PC-3 (cell line): ENCODE measurements around the gene KLF5. TPM values are rescaled to one million over a fixed set of nuclear protein-coding genes. Genes with fewer than 3 reads are reported as not detected.
A peak's percentile ranks its signal among the peaks of the same experiment; 100 is the strongest.

ENCODE experiments used
- ATAC-seq: fragments of 200-7000 bp; cut with Tn5 transposase; 2 replicates; pipeline ENCODE4 v1.9.1; 2020; ENCODE audit warnings: mild to moderate bottlenecking, moderate library complexity
- BruUV-seq: library from RNA; stranded (reverse); fragments of 400-500 nt; replicated peaks from 2 replicates; lab custom pipeline; 2021; lab: Mats Ljungman, UMichigan
- CTCF ChIA-PET: fragments of 300-600 bp; sonication (Branson Sonifier 250); formaldehyde crosslinking; loops from one replicate; lab custom pipeline; 2022; ENCODE audit warnings: antibody characterized with exemption; lab: Charles Lee
- POLR2A ChIA-PET: fragments of 300-600 bp; sonication (Branson Sonifier 250); formaldehyde crosslinking; loops from one replicate; lab custom pipeline; 2022; ENCODE audit warnings: antibody characterized with exemption; ENCODE audit not compliant: unreplicated experiment; lab: Charles Lee
- DNase-seq: peaks from one replicate; pipeline ENCODE4 v3.0.0-alpha.2; 2015
- H2AFZ ChIP-seq: fragments of 300-600 bp; sonication (generic); 2 replicates; pipeline ENCODE4 v1.6.0; 2016; ENCODE audit warnings: antibody characterized with exemption, low read length
- H3F3A ChIP-seq: fragments of 300-600 bp; sonication (generic); one replicate; pipeline ENCODE4 v1.6.0; 2017; ENCODE audit warnings: antibody characterized with exemption, low read length, control low read depth, mild to moderate bottlenecking; ENCODE audit not compliant: unreplicated experiment
- H3K27ac ChIP-seq: fragments of 300-600 bp; sonication (generic); 2 replicates; pipeline ENCODE4 v1.5.1; 2016; ENCODE audit warnings: mild to moderate bottlenecking, low read length
- H3K27me3 ChIP-seq: fragments of 300-600 bp; sonication (generic); 2 replicates; pipeline ENCODE4 v1.6.1; 2016; ENCODE audit warnings: low read length, mixed read lengths
- H3K36me3 ChIP-seq: fragments of 300-600 bp; sonication (generic); 2 replicates; pipeline ENCODE4 v1.6.1; 2016; ENCODE audit warnings: low read depth, mixed run types, low read length, mixed read lengths
- H3K4me1 ChIP-seq: fragments of 300-600 bp; sonication (generic); 2 replicates; pipeline ENCODE4 v1.5.1; 2016; ENCODE audit warnings: low read length; ENCODE audit not compliant: insufficient read depth
- H3K4me2 ChIP-seq: fragments of 300-600 bp; sonication (generic); 2 replicates; pipeline ENCODE4 v1.6.0; 2016; ENCODE audit warnings: low read length
- H3K4me3 ChIP-seq: fragments of 300-600 bp; sonication (generic); 2 replicates; pipeline ENCODE4 v1.5.1; 2016; ENCODE audit warnings: mild to moderate bottlenecking, low read length, mixed read lengths
- H3K79me2 ChIP-seq: fragments of 300-600 bp; sonication (generic); 2 replicates; pipeline ENCODE4 v1.6.1; 2017; ENCODE audit warnings: low read length, mixed read lengths
- H3K9ac ChIP-seq: fragments of 300-600 bp; sonication (generic); 2 replicates; pipeline ENCODE4 v1.6.0; 2016; ENCODE audit warnings: mild to moderate bottlenecking, low read length
- H3K9me2 ChIP-seq: fragments of 300-600 bp; sonication (generic); replicated peaks from 2 replicates; pipeline ENCODE4 v1.6.1; 2016; ENCODE audit warnings: mixed run types, low read length, mixed read lengths
- H3K9me3 ChIP-seq: fragments of 300-600 bp; sonication (generic); 2 replicates; pipeline ENCODE4 v1.6.1; 2016; ENCODE audit warnings: low read length, mixed read lengths
- H4K20me1 ChIP-seq: fragments of 300-600 bp; sonication (generic); 2 replicates; pipeline ENCODE4 v1.6.1; 2016; ENCODE audit warnings: low read length, mixed read lengths
- CTCF ChIP-seq: fragments of 300-600 bp; sonication (generic); conservative IDR thresholded peaks from 2 replicates; pipeline ENCODE4 v1.5.1; 2017; ENCODE audit warnings: antibody characterized with exemption, low read depth, mild to moderate bottlenecking, low read length
- EZH2 ChIP-seq: fragments of 300-600 bp; sonication (generic); IDR thresholded peaks from one replicate; pipeline ENCODE4 v1.6.1; 2017; ENCODE audit warnings: antibody characterized with exemption, mild to moderate bottlenecking, low read length; ENCODE audit not compliant: unreplicated experiment
- EZH2phosphoT487 ChIP-seq: fragments of 300-600 bp; sonication (generic); IDR thresholded peaks from 2 replicates; pipeline ENCODE4 v1.6.1; 2018; ENCODE audit warnings: mild to moderate bottlenecking, antibody characterized with exemption, low read length, borderline replicate concordance
- intact Hi-C: fragments of 100-400 bp; cut with micrococcal nuclease; formaldehyde crosslinking; loops from 2 replicates; pipeline ENCODE4 v1.9.0; 2023
- total RNA-seq: library from RNA; depleted of rRNA; stranded (reverse); fragments of >200 nt; gene quantifications from 2 replicates; pipeline ENCODE4 v1.2.3, GENCODE V29; 2014

The KLF5 gene
- total RNA-seq, 1 experiment from 2014 or later = 53.7 TPM

- ChIA-PET CTCF (no interaction called here), POLR2A (no interaction called here)
- no peak overlapping the region for H3K9ac ChIP-seq
- H3K9me3 ChIP-seq = no peaks in the 10 kb centered on the region
- H3K4me1 ChIP-seq = peaks cover 8% of the 10 kb centered on the region; the same call in 1 of the 2 replicates
- no peak overlapping the region for H3K4me2 ChIP-seq
- DNase-seq = no peak
- H3K4me3 ChIP-seq = no peak overlapping the region
- H3K36me3 ChIP-seq = no peaks in the 10 kb centered on the region
- no peaks in the 10 kb centered on the region for H3F3A ChIP-seq
- TF ChIP-seq EZH2 (no peak), CTCF (no peak), EZH2phosphoT487 (no peak)
- H3K27me3 ChIP-seq = no peaks in the 10 kb centered on the region
- H3K9me2 ChIP-seq = no peaks in the 10 kb centered on the region
- H3K79me2 ChIP-seq = no peaks in the 10 kb centered on the region
- no peak overlapping the region for H2AFZ ChIP-seq
- BruUV-seq = no TSS peak
- no peak for ATAC-seq
- no peaks in the 10 kb centered on the region for H4K20me1 ChIP-seq
- intact Hi-C loops = no loop called here
- no peak overlapping the region for H3K27ac ChIP-seq
These were observed 20.7 kb upstream of the KLF5 start for GRCh38 chr13:73038064-73038463.

DNA sequence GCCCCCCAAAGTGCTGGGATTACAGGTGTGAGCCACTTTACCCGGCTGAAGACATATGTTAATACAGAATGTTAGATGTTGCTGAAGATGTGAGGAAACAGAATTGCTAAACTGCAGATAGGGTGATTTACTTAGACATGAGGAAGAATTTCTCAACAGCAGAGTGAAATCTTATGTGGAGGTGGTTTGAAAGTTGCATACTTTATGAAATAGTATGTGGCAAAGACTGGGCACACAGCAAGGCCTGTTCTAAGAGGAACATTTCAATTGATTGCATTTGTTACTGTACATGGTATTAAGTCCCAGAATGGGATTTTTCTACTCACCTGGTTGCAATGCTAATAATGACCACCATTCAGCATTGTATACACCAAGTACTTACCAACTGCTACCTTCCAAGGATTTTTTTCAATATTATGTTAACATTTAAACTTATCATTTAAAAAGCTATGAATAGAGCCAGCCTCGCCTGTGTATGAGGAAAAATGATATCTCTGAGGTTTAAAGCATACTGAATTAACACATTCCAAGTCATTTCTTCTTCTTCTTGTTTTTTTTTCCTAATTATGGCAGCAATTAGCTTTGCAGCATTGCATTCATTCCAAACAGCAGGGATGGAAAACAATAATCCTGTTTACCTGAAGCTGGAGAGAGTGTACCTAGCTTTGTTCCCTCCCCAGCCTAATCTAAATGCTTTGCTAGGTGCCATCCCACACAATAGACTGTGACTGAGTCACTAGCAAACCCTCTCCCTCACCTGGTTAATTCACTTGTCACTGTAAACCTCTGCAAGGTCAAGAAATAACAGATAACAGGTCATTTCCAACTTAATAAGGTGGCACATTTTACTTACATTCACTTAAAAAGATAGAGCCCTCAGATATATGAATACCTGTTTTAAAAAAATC, 19.4 kb upstream of the KLF5 start:
- H3K9ac ChIP-seq = no peak overlapping the region
- DNase-seq (peak; percentile 2), ATAC-seq (peak; percentile 22; the same call in 1 of the 2 replicates)
- no peaks in the 10 kb centered on the region for H4K20me1 ChIP-seq
- ChIA-PET POLR2A (no interaction called here), CTCF (no interaction called here)
- no peaks in the 10 kb centered on the region for H3K79me2 ChIP-seq
- H3K27ac ChIP-seq = no peak overlapping the region
- no peaks in the 10 kb centered on the region for H3K9me2 ChIP-seq
- intact Hi-C loops = no loop called here
- H3K36me3 ChIP-seq = no peaks in the 10 kb centered on the region
- H2AFZ ChIP-seq = no peak overlapping the region
- no peak overlapping the region for H3K4me2 ChIP-seq
- H3K4me1 ChIP-seq = peaks cover 8% of the 10 kb centered on the region; the same call in 1 of the 2 replicates
- H3K27me3 ChIP-seq = no peaks in the 10 kb centered on the region
- TF ChIP-seq CTCF = no peak
- TF ChIP-seq EZH2phosphoT487 = no peak
- no peak for TF ChIP-seq EZH2
- H3F3A ChIP-seq = no peaks in the 10 kb centered on the region
- H3K4me3 ChIP-seq = no peak overlapping the region
- no TSS peak for BruUV-seq
- H3K9me3 ChIP-seq = no peaks in the 10 kb centered on the region

DNA sequence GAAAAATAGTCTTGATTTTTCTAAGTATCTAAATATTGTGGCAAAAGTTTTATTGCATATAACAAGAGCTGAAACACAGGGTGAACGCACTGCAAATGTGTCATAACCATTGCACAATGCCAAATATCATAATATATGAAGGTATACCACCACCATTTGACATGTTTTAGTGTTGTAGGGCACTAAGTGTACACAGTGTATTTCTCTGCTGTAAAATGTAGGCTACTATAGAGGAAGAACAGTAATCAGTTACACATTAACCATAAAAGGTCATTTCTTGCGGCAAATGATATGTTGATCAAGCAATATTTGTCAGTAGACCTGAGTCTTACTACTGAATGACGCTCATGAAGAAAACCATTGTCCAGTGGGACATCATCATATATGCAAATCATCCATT, 18.3 kb upstream of the KLF5 start:
- no peaks in the 10 kb centered on the region for H3K9me3 ChIP-seq
- H3K9ac ChIP-seq = no peak overlapping the region
- no peak overlapping the region for H3K4me2 ChIP-seq
- ChIA-PET POLR2A (no interaction called here), CTCF (interaction anchor here (1.4 kb wide), 1 partner anchor 201 kb away, joined by 3 read pairs; no protein-coding TSS in a partner anchor)
- H3K27me3 ChIP-seq = no peaks in the 10 kb centered on the region
- TF ChIP-seq EZH2phosphoT487 = no peak
- TF ChIP-seq CTCF = no peak
- no peak for TF ChIP-seq EZH2
- H3K36me3 ChIP-seq = no peaks in the 10 kb centered on the region
- no peak for ATAC-seq
- peaks cover 8% of the 10 kb centered on the region; the same call in 1 of the 2 replicates for H3K4me1 ChIP-seq
- intact Hi-C loops = no loop called here
- no peaks in the 10 kb centered on the region for H4K20me1 ChIP-seq
- no peak overlapping the region for H3K4me3 ChIP-seq
- H2AFZ ChIP-seq = no peak overlapping the region
- peak overlapping the region; percentile 21; the same call in 1 of the 2 replicates for H3K27ac ChIP-seq
- no TSS peak for BruUV-seq
- no peaks in the 10 kb centered on the region for H3K79me2 ChIP-seq
- H3K9me2 ChIP-seq = no peaks in the 10 kb centered on the region
- no peak for DNase-seq
- H3F3A ChIP-seq = no peaks in the 10 kb centered on the region
